ENCODE results near the gene FHL2. TPM values are rescaled to one million over a fixed set of nuclear protein-coding genes. Genes with fewer than 3 reads are reported as not detected.

The FHL2 gene
- total RNA-seq, 1 donor from 2014 or later = 18.5 TPM

- TF ChIP-seq CTCF (IDR thresholded peaks at IDR 0.05; ENCODE audit: unreplicated experiment) = no peak
- H3K27ac Mint-ChIP-seq (ENCODE audit: unreplicated experiment) = no peak overlapping the region
- no peaks in the 10 kb centered on the region for H3K36me3 Mint-ChIP-seq (ENCODE audit: low read depth, unreplicated experiment)
- H3K9me3 Mint-ChIP-seq (ENCODE audit: unreplicated experiment) = no peaks in the 10 kb centered on the region
- no peak overlapping the region for H3K4me3 Mint-ChIP-seq (ENCODE audit: unreplicated experiment)
- H3K27me3 Mint-ChIP-seq (ENCODE audit: unreplicated experiment) = peaks cover 2% of the 10 kb centered on the region
- peaks cover 18% of the 10 kb centered on the region for H3K4me1 Mint-ChIP-seq (ENCODE audit: unreplicated experiment)
- no peak for DNase-seq (ENCODE audit: low spot score)
Observed at GRCh38 chr2:105323111-105323510, 75.7 kb downstream of the FHL2 start.

- DNase-seq (ENCODE audit: low spot score) = no peak
- Mint-ChIP-seq H3K27ac (ENCODE audit: unreplicated experiment) (no peak overlapping the region), H3K9me3 (ENCODE audit: unreplicated experiment) (no peaks in the 10 kb centered on the region), H3K36me3 (ENCODE audit: low read depth, unreplicated experiment) (no peaks in the 10 kb centered on the region), H3K4me3 (ENCODE audit: unreplicated experiment) (no peak overlapping the region), H3K4me1 (ENCODE audit: unreplicated experiment) (peaks cover 15% of the 10 kb centered on the region), H3K27me3 (ENCODE audit: unreplicated experiment) (peaks cover 2% of the 10 kb centered on the region)
- TF ChIP-seq CTCF (IDR thresholded peaks at IDR 0.05; ENCODE audit: unreplicated experiment) = no peak
Observed at GRCh38 chr2:105321875-105322646, 76.8 kb downstream of the FHL2 start.

- no peak overlapping the region for H3K4me3 Mint-ChIP-seq (ENCODE audit: unreplicated experiment)
- no peak overlapping the region for H3K27ac Mint-ChIP-seq (ENCODE audit: unreplicated experiment)
- H3K4me1 Mint-ChIP-seq (ENCODE audit: unreplicated experiment) = peaks cover 14% of the 10 kb centered on the region
Observed at GRCh38 chr2:105320651-105321215, 78.1 kb downstream of the FHL2 start.

GRCh38 chr2:105317937-105318336 is 80.9 kb downstream of the FHL2 start:
- no peak for DNase-seq (ENCODE audit: low spot score)
- no peaks in the 10 kb centered on the region for H3K4me1 Mint-ChIP-seq (ENCODE audit: unreplicated experiment)
- no peak overlapping the region for H3K27ac Mint-ChIP-seq (ENCODE audit: unreplicated experiment)
- no peak for TF ChIP-seq CTCF (IDR thresholded peaks at IDR 0.05; ENCODE audit: unreplicated experiment)
- H3K27me3 Mint-ChIP-seq (ENCODE audit: unreplicated experiment) = peaks cover 2% of the 10 kb centered on the region
- no peak overlapping the region for H3K4me3 Mint-ChIP-seq (ENCODE audit: unreplicated experiment)
- H3K9me3 Mint-ChIP-seq (ENCODE audit: unreplicated experiment) = no peaks in the 10 kb centered on the region
- no peaks in the 10 kb centered on the region for H3K36me3 Mint-ChIP-seq (ENCODE audit: low read depth, unreplicated experiment)

More at GRCh38 chr2:105320651-105321215, 78.1 kb downstream of the FHL2 start:
- Mint-ChIP-seq H3K9me3 (ENCODE audit: unreplicated experiment) (no peaks in the 10 kb centered on the region), H3K27me3 (ENCODE audit: unreplicated experiment) (peaks cover 3% of the 10 kb centered on the region), H3K36me3 (ENCODE audit: low read depth, unreplicated experiment) (no peaks in the 10 kb centered on the region)
- no peak for DNase-seq (ENCODE audit: low spot score)
- no peak for TF ChIP-seq CTCF (IDR thresholded peaks at IDR 0.05; ENCODE audit: unreplicated experiment)

- no peak overlapping the region for H3K4me3 Mint-ChIP-seq (ENCODE audit: unreplicated experiment)
- peaks cover 2% of the 10 kb centered on the region for H3K27me3 Mint-ChIP-seq (ENCODE audit: unreplicated experiment)
- H3K4me1 Mint-ChIP-seq (ENCODE audit: unreplicated experiment) = no peaks in the 10 kb centered on the region
- TF ChIP-seq CTCF (IDR thresholded peaks at IDR 0.05; ENCODE audit: unreplicated experiment) = no peak
- H3K36me3 Mint-ChIP-seq (ENCODE audit: low read depth, unreplicated experiment) = no peaks in the 10 kb centered on the region
- H3K27ac Mint-ChIP-seq (ENCODE audit: unreplicated experiment) = no peak overlapping the region
- H3K9me3 Mint-ChIP-seq (ENCODE audit: unreplicated experiment) = no peaks in the 10 kb centered on the region
- DNase-seq (ENCODE audit: low spot score) = no peak
Observed at GRCh38 chr2:105315314-105315713, 83.5 kb downstream of the FHL2 start.
